Kidney epithelial cell (primary cell): ENCODE data around the gene TCF21. TPM values are rescaled to one million over a fixed set of nuclear protein-coding genes. Genes with fewer than 3 reads are reported as not detected.

Source experiments
- DNase-seq: peaks from one replicate; pipeline ENCODE4 v3.0.0-alpha.2; 2010; ENCODE audit warnings: low read depth
- H3K27me3 ChIP-seq: 2 replicates; pipeline ENCODE4 v1.6.0; 2011; ENCODE audit warnings: low read length; ENCODE audit not compliant: control insufficient read depth, insufficient read depth
- H3K36me3 ChIP-seq: 2 replicates; pipeline ENCODE4 v1.5.1; 2011; ENCODE audit warnings: low read length; ENCODE audit not compliant: control insufficient read depth, insufficient read depth
- H3K4me3 ChIP-seq: 2 replicates; pipeline ENCODE4 v1.5.1; 2011; ENCODE audit warnings: low read depth, mild to moderate bottlenecking, control low read depth, low read length
- total RNA-seq: library from RNA; depleted of rRNA; stranded (reverse); fragments of >200 nt; gene quantifications from 2 replicates; pipeline ENCODE4 v1.2.3, GENCODE V29; 2015
- TF ChIP-seq, protein P1 (sequence below): IDR thresholded peaks from 2 replicates; pipeline ENCODE4 v1.5.1; 2011; ENCODE audit warnings: mild to moderate bottlenecking, moderate library complexity, low read length, control low read depth, inconsistent platforms; ENCODE audit not compliant: insufficient read depth, poor library complexity, severe bottlenecking

Gene TCF21
- total RNA-seq, 1 donor from 2014 or later, result 0.33 TPM

DNA sequence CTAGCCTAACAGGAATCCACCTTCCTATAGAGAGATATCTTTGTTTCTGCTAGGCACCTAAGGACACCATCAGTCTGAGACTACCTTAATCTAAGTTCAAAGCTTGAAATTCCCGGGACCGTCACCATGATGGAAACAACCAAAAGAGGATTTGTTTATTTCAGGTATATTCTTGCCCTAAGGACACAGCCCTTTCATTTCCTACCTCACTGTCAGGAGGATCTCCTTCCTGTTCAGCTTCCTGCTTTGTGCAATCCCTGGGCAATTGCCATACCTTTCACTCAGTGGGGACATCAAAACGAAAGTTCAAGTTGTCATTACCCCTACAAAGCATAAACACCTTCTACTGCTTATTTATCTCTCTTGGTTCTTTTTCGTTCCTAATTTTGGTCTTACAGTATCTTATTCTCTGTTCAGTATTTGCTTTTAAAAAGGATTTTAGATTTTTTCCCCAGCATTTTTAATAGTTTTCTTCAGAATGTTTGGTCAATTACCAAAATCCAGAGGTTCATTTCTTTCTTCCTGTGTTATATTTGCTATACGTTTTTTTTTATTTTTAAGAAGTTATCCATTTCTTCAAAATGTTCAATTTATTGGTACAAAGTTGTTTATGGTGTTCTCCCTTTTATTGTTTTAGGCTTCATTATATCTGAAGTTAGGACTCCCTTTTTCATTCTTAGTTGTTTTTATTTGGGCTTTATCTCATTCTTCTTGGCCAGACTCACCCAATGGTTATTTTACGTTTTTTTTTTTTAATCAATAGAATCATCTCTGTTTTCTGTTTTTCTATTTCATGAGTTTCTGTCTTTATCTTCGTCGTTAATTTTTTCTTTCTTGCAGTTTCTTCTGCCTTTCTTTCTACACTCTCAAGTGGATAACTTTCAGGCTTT is 51.1 kb downstream of the TCF21 start:
- no peaks in the 10 kb centered on the region for H3K36me3 ChIP-seq
- H3K27me3 ChIP-seq, result no peaks in the 10 kb centered on the region
- no peak for DNase-seq
- no peak overlapping the region for H3K4me3 ChIP-seq
- TF ChIP-seq, protein P1, sequence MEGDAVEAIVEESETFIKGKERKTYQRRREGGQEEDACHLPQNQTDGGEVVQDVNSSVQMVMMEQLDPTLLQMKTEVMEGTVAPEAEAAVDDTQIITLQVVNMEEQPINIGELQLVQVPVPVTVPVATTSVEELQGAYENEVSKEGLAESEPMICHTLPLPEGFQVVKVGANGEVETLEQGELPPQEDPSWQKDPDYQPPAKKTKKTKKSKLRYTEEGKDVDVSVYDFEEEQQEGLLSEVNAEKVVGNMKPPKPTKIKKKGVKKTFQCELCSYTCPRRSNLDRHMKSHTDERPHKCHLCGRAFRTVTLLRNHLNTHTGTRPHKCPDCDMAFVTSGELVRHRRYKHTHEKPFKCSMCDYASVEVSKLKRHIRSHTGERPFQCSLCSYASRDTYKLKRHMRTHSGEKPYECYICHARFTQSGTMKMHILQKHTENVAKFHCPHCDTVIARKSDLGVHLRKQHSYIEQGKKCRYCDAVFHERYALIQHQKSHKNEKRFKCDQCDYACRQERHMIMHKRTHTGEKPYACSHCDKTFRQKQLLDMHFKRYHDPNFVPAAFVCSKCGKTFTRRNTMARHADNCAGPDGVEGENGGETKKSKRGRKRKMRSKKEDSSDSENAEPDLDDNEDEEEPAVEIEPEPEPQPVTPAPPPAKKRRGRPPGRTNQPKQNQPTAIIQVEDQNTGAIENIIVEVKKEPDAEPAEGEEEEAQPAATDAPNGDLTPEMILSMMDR, result no peak

Other genes starting within 250 kb of the TCF21 start
- 16.8 and 27.7 TPM in 2 replicates for gene TBPL1, start 64.1 kb downstream of the TCF21 start, total RNA-seq
- gene SLC2A12, start 163.5 kb downstream of the TCF21 start, total RNA-seq, result 2.5 and 4.0 TPM in 2 replicates